ENCODE data around the gene ERN1.
A peak's percentile ranks its signal among the peaks of the same experiment; 100 is the strongest.
"Not testable (repeated sequence)": the region's sequence is repeated elsewhere in the genome, so short reads cannot be mapped to it uniquely, and the experiment has no call there.

Gene ERN1

GRCh38 chr17:64129765-64130558, at the start of gene ERN1:
ERN1 (minus strand) TSS chr17:64130144; CDS start chr17:64130029, 115 bp downstream.
- peak; percentile 87 for DNase-seq (ENCODE audit: low read depth)

- DNase-seq (ENCODE audit: low read depth), result not testable (repeated sequence)
These were observed 49.1 kb upstream of the ERN1 start for GRCh38 chr17:64179024-64179423.

GRCh38 chr17:64178011-64178825, 48.3 kb upstream of the ERN1 start:
- no peak for DNase-seq (ENCODE audit: low read depth)

- no peak for DNase-seq (ENCODE audit: low read depth)
These were observed 47.5 kb upstream of the ERN1 start for GRCh38 chr17:64177311-64178010.

GRCh38 chr17:64176556-64176955, 46.6 kb upstream of the ERN1 start:
- no peak for DNase-seq (ENCODE audit: low read depth)

GRCh38 chr17:64174686-64175456, 44.9 kb upstream of the ERN1 start:
- no peak for DNase-seq (ENCODE audit: low read depth)

- no peak for DNase-seq (ENCODE audit: low read depth)
These were observed 43.7 kb upstream of the ERN1 start for GRCh38 chr17:64173646-64174045.

- no peak for DNase-seq (ENCODE audit: low read depth)
These were observed 42.6 kb upstream of the ERN1 start for GRCh38 chr17:64172510-64172909.

GRCh38 chr17:64171041-64171440, 41.1 kb upstream of the ERN1 start:
- no peak for DNase-seq (ENCODE audit: low read depth)

GRCh38 chr17:64170286-64170685, 40.3 kb upstream of the ERN1 start:
- DNase-seq (ENCODE audit: low read depth), result no peak

- not testable (repeated sequence) for DNase-seq (ENCODE audit: low read depth)
These were observed 37.7 kb upstream of the ERN1 start for GRCh38 chr17:64167666-64168065.

GRCh38 chr17:64166876-64167275, 36.9 kb upstream of the ERN1 start:
- no peak for DNase-seq (ENCODE audit: low read depth)

GRCh38 chr17:64165347-64165746, 35.4 kb upstream of the ERN1 start:
- no peak for DNase-seq (ENCODE audit: low read depth)

GRCh38 chr17:64164596-64165285, 34.8 kb upstream of the ERN1 start:
- no peak for DNase-seq (ENCODE audit: low read depth)

- DNase-seq (ENCODE audit: low read depth), result no peak
These were observed 33.5 kb upstream of the ERN1 start for GRCh38 chr17:64163468-64163867.

GRCh38 chr17:64162554-64162953, 32.6 kb upstream of the ERN1 start:
- no peak for DNase-seq (ENCODE audit: low read depth)

- DNase-seq (ENCODE audit: low read depth), result no peak
These were observed 31.6 kb upstream of the ERN1 start for GRCh38 chr17:64161380-64162176.

GRCh38 chr17:64160378-64160777, 30.4 kb upstream of the ERN1 start:
- no peak for DNase-seq (ENCODE audit: low read depth)

GRCh38 chr17:64158831-64159590, 29.1 kb upstream of the ERN1 start:
- DNase-seq (ENCODE audit: low read depth), result no peak

- DNase-seq (ENCODE audit: low read depth), result no peak
These were observed 28.5 kb upstream of the ERN1 start for GRCh38 chr17:64158406-64158805.

All from stimulated activated CD4-positive, alpha-beta T cell treated with anti-CD3 and anti-CD28 coated beads, Interleukin-2, amount 100 ng/mL, for 4 hours (primary cell).